Lower lobe of right lung (tissue), 2 donors: Measurements from ENCODE around the gene IRF2BPL. TPM values are rescaled to one million over a fixed set of nuclear protein-coding genes. Genes with fewer than 3 reads are reported as not detected.

Source experiments
- ATAC-seq, 2 donors: fragments of 200-7000 bp; cut with Tn5 transposase; one replicate each; pipeline ENCODE4 v1.9.1; 2020 to 2022; ENCODE audit warnings: mild to moderate bottlenecking in 2 of 2, moderate library complexity in 2 of 2
- DNase-seq: peaks from one replicate; pipeline ENCODE4 v3.0.0-alpha.2; 2020
- H3K27ac ChIP-seq: fragments of 200-600 bp; one replicate; pipeline ENCODE4 v1.8.0; 2022
- H3K27me3 ChIP-seq: fragments of 200-600 bp; one replicate; pipeline ENCODE4 v1.8.0; 2022; ENCODE audit warnings: low read depth
- H3K36me3 ChIP-seq: fragments of 200-600 bp; one replicate; pipeline ENCODE4 v1.8.0; 2022; ENCODE audit warnings: mild to moderate bottlenecking
- H3K4me1 ChIP-seq: fragments of 200-600 bp; one replicate; pipeline ENCODE4 v1.8.0; 2022
- H3K4me3 ChIP-seq: fragments of 200-600 bp; one replicate; pipeline ENCODE4 v1.8.0; 2022; ENCODE audit warnings: mild to moderate bottlenecking
- H3K9me3 ChIP-seq: fragments of 200-600 bp; one replicate; pipeline ENCODE4 v1.8.0; 2022
- intact Hi-C: fragments of 100-400 bp; cut with DNase I; formaldehyde crosslinking; loops from one replicate; pipeline ENCODE4 v1.11.0; 2022
- total RNA-seq: library from RNA; stranded (reverse); fragmentation: NEBNext Ultra II Directional; extraction: Animal tissue kit (Norgen Biotek cat#: 25700); gene quantifications from one replicate; pipeline ENCODE4 v1.2.1, GENCODE V29; 2021
- TF ChIP-seq, protein P1 (sequence below): fragments of 200-600 bp; IDR thresholded peaks from one replicate; pipeline ENCODE4 v1.8.0; 2022; ENCODE audit warnings: antibody characterized with exemption, mild to moderate bottlenecking
- donor health status: DM: no; HTN: yes; CAD: no; lungs with severe emphysema.

The IRF2BPL gene
- total RNA-seq, 1 donor from 2014 or later, result 44.3 TPM

DNA sequence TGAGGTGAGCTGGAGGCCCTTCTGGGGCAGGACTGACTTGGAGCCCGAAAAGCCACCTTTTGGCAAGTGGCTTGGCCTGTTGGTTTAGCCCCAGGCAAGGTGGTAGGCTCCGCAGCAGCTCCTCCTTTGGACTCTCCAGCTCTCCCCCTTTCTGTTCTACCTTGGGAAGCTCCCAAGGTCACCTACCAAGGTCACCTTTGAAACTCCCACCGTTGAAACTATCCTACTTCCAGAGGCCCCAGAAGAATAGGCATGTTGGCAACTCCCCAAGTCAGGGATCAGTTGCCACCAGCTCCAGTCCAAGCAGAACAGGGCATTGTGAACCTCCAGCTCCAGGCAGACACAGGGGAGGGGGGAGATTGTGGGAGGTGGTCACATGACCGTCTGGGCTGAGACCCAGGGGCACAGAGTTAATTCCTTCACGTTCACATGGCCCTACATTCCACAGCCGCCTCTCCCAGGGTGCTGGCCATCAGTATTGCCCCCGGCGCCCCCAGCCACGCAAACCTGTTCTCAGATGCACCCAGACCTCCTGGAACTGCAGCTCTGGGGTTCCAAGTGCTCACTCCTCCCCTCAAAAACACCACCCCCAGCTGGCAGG is 14.4 kb downstream of the IRF2BPL start:
- Histone ChIP-seq H3K27me3 (no peaks in the 10 kb centered on the region), H3K27ac (no peak overlapping the region), H3K4me3 (no peak overlapping the region), H3K9me3 (no peaks in the 10 kb centered on the region), H3K36me3 (no peaks in the 10 kb centered on the region), H3K4me1 (peaks cover 20% of the 10 kb centered on the region)
- peak; percentile 41 to 57 for ATAC-seq
- TF ChIP-seq, protein P1, sequence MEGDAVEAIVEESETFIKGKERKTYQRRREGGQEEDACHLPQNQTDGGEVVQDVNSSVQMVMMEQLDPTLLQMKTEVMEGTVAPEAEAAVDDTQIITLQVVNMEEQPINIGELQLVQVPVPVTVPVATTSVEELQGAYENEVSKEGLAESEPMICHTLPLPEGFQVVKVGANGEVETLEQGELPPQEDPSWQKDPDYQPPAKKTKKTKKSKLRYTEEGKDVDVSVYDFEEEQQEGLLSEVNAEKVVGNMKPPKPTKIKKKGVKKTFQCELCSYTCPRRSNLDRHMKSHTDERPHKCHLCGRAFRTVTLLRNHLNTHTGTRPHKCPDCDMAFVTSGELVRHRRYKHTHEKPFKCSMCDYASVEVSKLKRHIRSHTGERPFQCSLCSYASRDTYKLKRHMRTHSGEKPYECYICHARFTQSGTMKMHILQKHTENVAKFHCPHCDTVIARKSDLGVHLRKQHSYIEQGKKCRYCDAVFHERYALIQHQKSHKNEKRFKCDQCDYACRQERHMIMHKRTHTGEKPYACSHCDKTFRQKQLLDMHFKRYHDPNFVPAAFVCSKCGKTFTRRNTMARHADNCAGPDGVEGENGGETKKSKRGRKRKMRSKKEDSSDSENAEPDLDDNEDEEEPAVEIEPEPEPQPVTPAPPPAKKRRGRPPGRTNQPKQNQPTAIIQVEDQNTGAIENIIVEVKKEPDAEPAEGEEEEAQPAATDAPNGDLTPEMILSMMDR, result no peak
- no peak for DNase-seq
- intact Hi-C loops, result no loop called here

GRCh38 chr14:77012193-77012765 is 16.2 kb downstream of the IRF2BPL start:
- DNase-seq, result no peak
- no peak overlapping the region for H3K27ac ChIP-seq
- H3K27me3 ChIP-seq, result no peaks in the 10 kb centered on the region
- TF ChIP-seq, protein P1, result no peak
- H3K36me3 ChIP-seq, result no peaks in the 10 kb centered on the region
- no peak for ATAC-seq
- H3K4me1 ChIP-seq, result peaks cover 38% of the 10 kb centered on the region
- intact Hi-C loops, result no loop called here
- H3K9me3 ChIP-seq, result no peaks in the 10 kb centered on the region
- H3K4me3 ChIP-seq, result no peak overlapping the region

GRCh38 chr14:77011245-77011644 is 17.3 kb downstream of the IRF2BPL start:
- H3K27ac ChIP-seq, result no peak overlapping the region
- no peaks in the 10 kb centered on the region for H3K36me3 ChIP-seq
- H3K9me3 ChIP-seq, result no peaks in the 10 kb centered on the region
- peaks cover 49% of the 10 kb centered on the region for H3K4me1 ChIP-seq
- no peaks in the 10 kb centered on the region for H3K27me3 ChIP-seq
- TF ChIP-seq, protein P1, result no peak
- intact Hi-C loops, result no loop called here
- ATAC-seq (no peak), DNase-seq (no peak)
- H3K4me3 ChIP-seq, result no peak overlapping the region

DNA sequence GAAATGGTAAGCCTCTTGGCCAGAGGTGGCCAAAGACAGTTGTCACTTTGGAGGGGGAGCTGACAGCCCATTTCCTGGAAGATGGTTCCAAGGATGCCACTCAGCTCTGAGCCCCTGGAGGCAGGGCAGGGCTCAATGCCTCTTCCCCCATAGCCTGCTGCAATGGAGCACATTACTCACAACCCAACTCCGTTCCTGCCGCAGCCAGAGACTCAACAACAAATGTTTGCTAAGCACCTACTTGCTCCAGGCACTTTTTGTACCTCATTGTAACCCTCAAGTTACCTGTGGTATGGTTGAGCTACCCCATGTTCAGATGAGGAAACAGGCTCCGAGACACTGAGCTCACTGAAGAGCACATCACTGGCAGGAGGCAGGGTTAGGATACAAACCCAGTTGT is 19.5 kb downstream of the IRF2BPL start:
- peak overlapping the region; percentile 69 for H3K27ac ChIP-seq
- TF ChIP-seq, protein P1, result no peak
- no peaks in the 10 kb centered on the region for H3K9me3 ChIP-seq
- ATAC-seq, result no peak
- H3K27me3 ChIP-seq, result no peaks in the 10 kb centered on the region
- intact Hi-C loops, result no loop called here
- DNase-seq, result no peak
- no peaks in the 10 kb centered on the region for H3K36me3 ChIP-seq
- H3K4me3 ChIP-seq, result no peak overlapping the region
- peaks cover 60% of the 10 kb centered on the region for H3K4me1 ChIP-seq

DNA sequence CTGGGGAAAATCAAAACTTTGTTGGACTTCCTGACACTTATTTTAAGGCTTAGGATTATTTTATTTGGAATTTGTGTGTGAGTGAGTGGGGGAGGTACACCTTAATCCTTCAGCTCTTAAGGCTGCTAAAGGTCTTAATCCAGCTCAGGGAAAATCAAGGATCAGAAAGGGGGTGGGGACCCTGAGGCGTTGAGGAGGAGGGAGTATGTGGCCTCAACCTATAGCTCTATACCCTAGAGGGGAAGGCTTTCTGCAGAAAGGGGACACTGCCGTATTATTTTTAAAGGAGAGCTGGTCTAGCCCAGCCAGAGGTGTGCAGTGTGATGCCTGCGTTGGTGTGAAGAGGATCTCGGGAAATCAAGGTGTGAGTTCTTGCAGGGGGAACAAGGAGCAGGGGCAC is 20.0 kb downstream of the IRF2BPL start:
- DNase-seq (no peak), ATAC-seq (no peak)
- Histone ChIP-seq H3K4me3 (no peak overlapping the region), H3K9me3 (no peaks in the 10 kb centered on the region), H3K27me3 (no peaks in the 10 kb centered on the region), H3K4me1 (peaks cover 60% of the 10 kb centered on the region), H3K27ac (peak overlapping the region; percentile 69), H3K36me3 (no peaks in the 10 kb centered on the region)
- TF ChIP-seq, protein P1, result no peak
- intact Hi-C loops, result no loop called here
